Measurements from ENCODE around the gene KCNIP4. TPM values are rescaled to one million over a fixed set of nuclear protein-coding genes. Genes with fewer than 3 reads are reported as not detected.

The KCNIP4 gene
- total and polyA plus RNA-seq, 2 of the 8 experiments (the other 6 are each of a cell fraction or from before 2014, with no cell fraction given): 0.06 TPM; not detected in 1

DNA sequence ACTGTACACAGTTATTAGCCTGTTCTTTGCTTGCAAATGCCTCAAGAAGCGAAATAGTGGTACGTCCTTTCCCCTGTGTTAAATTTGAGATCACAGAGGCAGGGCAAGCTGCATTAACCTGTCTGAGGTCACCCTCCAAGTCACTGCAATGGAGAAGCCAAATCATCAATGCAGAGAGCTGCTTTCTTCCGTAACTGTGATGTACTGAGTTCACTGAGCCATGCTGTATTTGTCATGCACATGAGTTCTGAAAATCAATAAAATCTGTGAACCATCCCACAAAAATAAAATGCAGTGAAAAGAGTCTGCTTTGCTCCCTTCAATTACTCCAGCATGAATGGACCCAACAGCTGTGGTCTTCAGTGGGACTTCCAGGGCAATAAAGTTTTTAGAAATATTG lies 393.5 kb downstream of the KCNIP4 start:
- Histone ChIP-seq H2AFZ (ENCODE audit: low read length) (no peak overlapping the region), H2BK5ac (ENCODE audit: low read depth, low read length) (no peak overlapping the region), H2BK15ac (ENCODE audit: low read length) (no peak overlapping the region), H2BK20ac (ENCODE audit: low read length) (no peak overlapping the region), H3K23me2 (ENCODE audit: low read depth, low read length) (no peaks in the 10 kb centered on the region), H3K36me3 (ENCODE audit: control insufficient read depth in 2 of 4, insufficient read depth in 4 of 4, low read length in 3 of 4) (no peaks in the 10 kb centered on the region), H4K91ac (replicated peaks; ENCODE audit: insufficient read length, low read length) (no peak overlapping the region), H3K18ac (ENCODE audit: extremely low read depth, low read length) (no peak overlapping the region), H2BK12ac (ENCODE audit: low read depth, low read length) (no peak overlapping the region), H3K9ac (replicated peaks in 1 of 4; ENCODE audit: extremely low read depth in 1 of 4, low read depth in 3 of 4, low read length in 3 of 4) (no peak overlapping the region), H2BK120ac (replicated peaks; ENCODE audit: low read depth, low read length) (no peak overlapping the region), H3K79me1 (ENCODE audit: low read depth, low read length) (no peaks in the 10 kb centered on the region), H3K4me2 (ENCODE audit: insufficient read depth in 1 of 2, low read depth in 2 of 2, low read length in 2 of 2) (no peak overlapping the region), H3K23ac (ENCODE audit: insufficient read length) (no peak overlapping the region), H3K4me3 (ENCODE audit: extremely low read depth in 1 of 4, insufficient read depth in 2 of 4, low read depth in 3 of 4, low read length in 4 of 4) (no peak overlapping the region), H3K9me3 (ENCODE audit: insufficient read depth in 2 of 2, low read depth in 1 of 2, low read length in 1 of 2) (no peaks in the 10 kb centered on the region), H3K79me2 (ENCODE audit: control insufficient read depth in 1 of 2, insufficient read depth in 2 of 2, low read length in 2 of 2) (no peaks in the 10 kb centered on the region), H4K8ac (ENCODE audit: extremely low read depth, insufficient read depth, low read length) (no peak overlapping the region), H3K4me1 (replicated peaks in 1 of 4; ENCODE audit: control insufficient read depth in 3 of 4, insufficient read depth in 4 of 4, low read length in 3 of 4) (peaks cover 0 to 6% (median 3%) of the 10 kb centered on the region in 4 experiments; a peak in 4 of 7 replicates), H3K27ac (ENCODE audit: low read depth, low read length) (no peak overlapping the region), H4K5ac (ENCODE audit: insufficient read length, low read depth, low read length) (no peak overlapping the region), H3K27me3 (replicated peaks in 1 of 4; ENCODE audit: control insufficient read depth in 3 of 4, extremely low read depth in 1 of 4, insufficient read depth in 3 of 4, low read length in 3 of 4) (no peaks in the 10 kb centered on the region), H3K4ac (replicated peaks; ENCODE audit: insufficient read length, low read depth, low read length) (no peak overlapping the region), H2AK5ac (ENCODE audit: low read depth, low read length) (no peak overlapping the region), H3K14ac (ENCODE audit: insufficient read length) (no peak overlapping the region), H3K56ac (replicated peaks; ENCODE audit: insufficient read length, low read depth, low read length) (no peak overlapping the region), H4K20me1 (replicated peaks in 1 of 2; ENCODE audit: control insufficient read depth in 1 of 2, insufficient read depth in 2 of 2, low read length in 2 of 2) (no peaks in the 10 kb centered on the region)
- 93% methylated on average over 3 of the region's 3 CpGs; no CpG with 5 or more reads in 1 of the 2 experiments for WGBS, 2 experiments (ENCODE audit: extremely low coverage in 1 of 2, insufficient coverage in 1 of 2, insufficient read length in 1 of 2, insufficient replicate concordance in 2 of 2, low coverage in 1 of 2, low lambda C conversion rate in 2 of 2, missing lambda C conversion rate in 1 of 2)
- DNase-seq (ENCODE audit: low read depth in 1 of 2, low spot score in 2 of 2) (no peak), FAIRE-seq (no peak)
- CTCF ChIA-PET (ENCODE audit: partially characterized antibody): interaction anchor here (1.5 kb wide), 1 partner anchor 209 kb away, joined by 3 read pairs; no protein-coding TSS in a partner anchor
- POLR2A ChIA-PET (ENCODE audit: partially characterized antibody): no interaction called here

Data from H1 (cell line).